Progenitor cell of endocrine pancreas (in vitro differentiated cells): ENCODE data around the gene UST. TPM values are rescaled to one million over a fixed set of nuclear protein-coding genes. Genes with fewer than 3 reads are reported as not detected.

ENCODE experiments used
- DNase-seq: peaks from one replicate; pipeline ENCODE4 v3.0.0; 2021; ENCODE audit warnings: low spot score; ENCODE audit not compliant: unreplicated experiment
- H3K27ac Mint-ChIP-seq: 2 replicates; pipeline ENCODE4 v1.8.0; 2021; ENCODE audit warnings: mild to moderate bottlenecking, moderate library complexity, mixed read lengths
- H3K27me3 Mint-ChIP-seq: 2 replicates; pipeline ENCODE4 v1.8.0; 2021; ENCODE audit warnings: mixed read lengths
- H3K36me3 Mint-ChIP-seq: 2 replicates; pipeline ENCODE4 v1.8.0; 2022; ENCODE audit warnings: mixed read lengths; ENCODE audit not compliant: insufficient read depth
- H3K4me1 Mint-ChIP-seq: 2 replicates; pipeline ENCODE4 v1.8.0; 2021; ENCODE audit warnings: low read depth, mixed read lengths
- H3K4me3 Mint-ChIP-seq: 2 replicates; pipeline ENCODE4 v1.8.0; 2021; ENCODE audit warnings: low read depth, mild to moderate bottlenecking, moderate library complexity, mixed read lengths
- H3K9me3 Mint-ChIP-seq: 2 replicates; pipeline ENCODE4 v1.8.0; 2021; ENCODE audit warnings: low read depth, mixed read lengths
- CTCF ChIP-seq: fragments of 200-600 bp; sonication (generic); IDR thresholded peaks from one replicate; pipeline ENCODE4 v1.5.0; 2021; ENCODE audit warnings: antibody characterized with exemption, mild to moderate bottlenecking; ENCODE audit not compliant: unreplicated experiment
- total RNA-seq: library from RNA; stranded (reverse); gene quantifications from 2 replicates; pipeline ENCODE4 v1.2.1, GENCODE V29; 2021

Gene UST
- total RNA-seq, 1 donor from 2014 or later: 2.9 TPM

- H3K36me3 Mint-ChIP-seq: no peaks in the 10 kb centered on the region
- TF ChIP-seq CTCF: no peak
- no peaks in the 10 kb centered on the region for H3K9me3 Mint-ChIP-seq
- H3K4me3 Mint-ChIP-seq: no peak overlapping the region
- peaks cover 20% of the 10 kb centered on the region for H3K4me1 Mint-ChIP-seq
- H3K27ac Mint-ChIP-seq: no peak overlapping the region
- peaks cover 38% of the 10 kb centered on the region for H3K27me3 Mint-ChIP-seq
- DNase-seq: no peak
Observed at GRCh38 chr6:149088361-149088760, 341.5 kb downstream of the UST start.

- peaks cover 46% of the 10 kb centered on the region for H3K27me3 Mint-ChIP-seq
- no peak for TF ChIP-seq CTCF
- no peak for DNase-seq
- no peaks in the 10 kb centered on the region for H3K36me3 Mint-ChIP-seq
- no peaks in the 10 kb centered on the region for H3K9me3 Mint-ChIP-seq
- peaks cover 13% of the 10 kb centered on the region for H3K4me1 Mint-ChIP-seq
- no peak overlapping the region for H3K27ac Mint-ChIP-seq
- H3K4me3 Mint-ChIP-seq: no peak overlapping the region
Observed at GRCh38 chr6:149089510-149089909, 342.7 kb downstream of the UST start.

- H3K36me3 Mint-ChIP-seq: no peaks in the 10 kb centered on the region
- H3K9me3 Mint-ChIP-seq: no peaks in the 10 kb centered on the region
- peaks cover 46% of the 10 kb centered on the region for H3K27me3 Mint-ChIP-seq
- no peak for DNase-seq
- H3K4me3 Mint-ChIP-seq: no peak overlapping the region
- no peak for TF ChIP-seq CTCF
- no peak overlapping the region for H3K27ac Mint-ChIP-seq
- H3K4me1 Mint-ChIP-seq: peaks cover 8% of the 10 kb centered on the region
Observed at GRCh38 chr6:149090937-149091336, 344.1 kb downstream of the UST start.

GRCh38 chr6:149093643-149094042 lies 346.8 kb downstream of the UST start:
- H3K4me1 Mint-ChIP-seq: peaks cover 8% of the 10 kb centered on the region
- no peak for TF ChIP-seq CTCF
- no peak for DNase-seq
- H3K27me3 Mint-ChIP-seq: peaks cover 33% of the 10 kb centered on the region
- no peak overlapping the region for H3K27ac Mint-ChIP-seq
- H3K9me3 Mint-ChIP-seq: peaks cover 7% of the 10 kb centered on the region
- H3K36me3 Mint-ChIP-seq: no peaks in the 10 kb centered on the region
- H3K4me3 Mint-ChIP-seq: no peak overlapping the region

GRCh38 chr6:149094156-149094555 lies 347.3 kb downstream of the UST start:
- no peak for TF ChIP-seq CTCF
- Mint-ChIP-seq H3K27ac (no peak overlapping the region), H3K9me3 (peaks cover 11% of the 10 kb centered on the region), H3K4me3 (no peak overlapping the region), H3K27me3 (peaks cover 31% of the 10 kb centered on the region), H3K36me3 (no peaks in the 10 kb centered on the region), H3K4me1 (peaks cover 8% of the 10 kb centered on the region)
- no peak for DNase-seq
